GM21576 (cell line): ENCODE results near the gene HSPA5.
"Not testable (repeated sequence)": the region's sequence is repeated elsewhere in the genome, so short reads cannot be mapped to it uniquely, and the experiment has no call there.

Source experiments
- ATAC-seq: cut with Tn5 transposase; IDR thresholded peaks from one replicate; pipeline ENCODE4 v1.9.1; 2021; ENCODE audit warnings: mild to moderate bottlenecking, moderate library complexity; ENCODE audit not compliant: unreplicated experiment

HSPA5 gene

GRCh38 chr9:125241000-125241862 is at the start of gene HSPA5:
HSPA5 (minus strand) TSS chr9:125241343; CDS start chr9:125241126, 217 bp downstream.
- ATAC-seq: peak; percentile 88

GRCh38 chr9:125286935-125287433 is 45.8 kb upstream of the HSPA5 start:
- not testable (repeated sequence) for ATAC-seq

GRCh38 chr9:125284855-125285254 is 43.7 kb upstream of the HSPA5 start:
- ATAC-seq: no peak

GRCh38 chr9:125280945-125281344 is 39.8 kb upstream of the HSPA5 start:
- no peak for ATAC-seq

- ATAC-seq: no peak
Observed at GRCh38 chr9:125277411-125277810, 36.3 kb upstream of the HSPA5 start.

- ATAC-seq: no peak
Observed at GRCh38 chr9:125276771-125277170, 35.6 kb upstream of the HSPA5 start.

- no peak for ATAC-seq
Observed at GRCh38 chr9:125272697-125273096, 31.6 kb upstream of the HSPA5 start.

- no peak for ATAC-seq
Observed at GRCh38 chr9:125271081-125271480, 29.9 kb upstream of the HSPA5 start.

- ATAC-seq: no peak
Observed at GRCh38 chr9:125269014-125269397, 27.9 kb upstream of the HSPA5 start.

- ATAC-seq: no peak
Observed at GRCh38 chr9:125268394-125269013, 27.4 kb upstream of the HSPA5 start.

- ATAC-seq: not testable (repeated sequence)
Observed at GRCh38 chr9:125264068-125264467, 22.9 kb upstream of the HSPA5 start.

- peak; percentile 5 for ATAC-seq
Observed at GRCh38 chr9:125262294-125262991, 21.3 kb upstream of the HSPA5 start.

GRCh38 chr9:125261501-125262293 is 20.6 kb upstream of the HSPA5 start, which contains the start of gene GAPVD1:
GAPVD1 (plus strand) TSS chr9:125261826; CDS start chr9:125298922, 37,096 bp downstream.
- peak; percentile 91 for ATAC-seq

GRCh38 chr9:125260561-125260960 is 19.4 kb upstream of the HSPA5 start:
- ATAC-seq: no peak

- ATAC-seq: no peak
Observed at GRCh38 chr9:125258832-125259534, 17.8 kb upstream of the HSPA5 start.

- ATAC-seq: no peak
Observed at GRCh38 chr9:125258160-125258785, 17.1 kb upstream of the HSPA5 start.

- no peak for ATAC-seq
Observed at GRCh38 chr9:125255781-125256391, 14.7 kb upstream of the HSPA5 start.

- ATAC-seq: no peak
Observed at GRCh38 chr9:125254231-125254630, 13.1 kb upstream of the HSPA5 start.

- ATAC-seq: no peak
Observed at GRCh38 chr9:125246261-125246667, 5.1 kb upstream of the HSPA5 start.
